ENCODE results near the gene CCNA1. TPM values are rescaled to one million over a fixed set of nuclear protein-coding genes. Genes with fewer than 3 reads are reported as not detected.
A peak's percentile ranks its signal among the peaks of the same experiment; 100 is the strongest.

The CCNA1 gene
- 6.6 TPM for total RNA-seq

DNA sequence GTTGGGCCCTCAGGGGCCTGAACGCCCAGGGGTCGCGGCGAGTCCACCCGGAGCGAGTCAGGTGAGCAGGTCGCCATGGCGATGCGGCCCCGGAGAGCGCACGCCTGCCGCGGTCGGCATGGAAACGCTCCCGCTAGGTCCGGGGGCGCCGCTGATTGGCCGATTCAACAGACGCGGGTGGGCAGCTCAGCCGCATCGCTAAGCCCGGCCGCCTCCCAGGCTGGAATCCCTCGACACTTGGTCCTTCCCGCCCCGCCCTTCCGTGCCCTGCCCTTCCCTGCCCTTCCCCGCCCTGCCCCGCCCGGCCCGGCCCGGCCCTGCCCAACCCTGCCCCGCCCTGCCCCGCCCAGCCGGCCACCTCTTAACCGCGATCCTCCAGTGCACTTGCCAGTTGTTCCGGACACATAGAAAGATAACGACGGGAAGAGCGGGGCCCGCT, at the start of gene CCNA1:
CCNA1 (plus strand) TSS at position 390 of the 439 bp plus-strand sequence. CDS start 562 bp downstream, outside the sequence.
- DNase-seq: peak; percentile 39

DNA sequence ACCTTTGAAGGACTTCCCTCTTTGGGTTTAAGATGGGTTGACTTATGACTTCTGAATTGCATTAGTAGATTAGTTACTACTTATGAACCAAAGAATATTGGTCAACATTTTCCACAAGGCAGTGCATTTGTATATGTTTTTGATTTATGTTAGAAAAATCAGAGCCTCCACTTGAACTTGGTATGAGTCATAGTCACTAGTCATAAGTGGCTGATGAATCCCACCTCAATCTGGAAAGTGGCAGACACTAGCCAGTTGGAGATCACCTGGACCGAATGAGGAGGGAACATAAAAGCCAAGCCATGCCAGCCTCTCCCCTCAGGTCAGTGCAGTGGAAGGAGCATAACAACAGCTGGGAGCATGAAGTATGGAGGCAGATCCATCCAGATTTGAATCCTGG, 46.8 kb upstream of the CCNA1 start:
- no peak for DNase-seq

DNA sequence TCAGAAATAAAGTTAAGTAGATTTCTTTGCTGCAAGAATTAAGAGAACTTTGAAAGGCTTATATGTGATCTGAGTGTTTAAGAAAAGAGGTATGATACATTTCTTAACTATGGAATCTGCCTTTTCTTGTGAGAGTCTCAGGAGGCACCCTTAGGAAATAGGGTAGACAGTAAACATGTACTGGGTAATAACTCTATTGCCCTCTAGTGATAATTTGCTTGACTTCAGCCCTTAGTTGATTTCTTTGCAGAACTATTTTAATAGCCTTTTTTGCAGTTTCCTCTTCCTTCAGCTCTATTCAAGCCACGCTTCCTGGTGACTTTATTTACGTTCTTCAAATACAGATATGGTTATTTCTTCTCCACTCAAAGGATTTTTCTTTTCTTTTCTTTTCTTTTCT, 37.0 kb upstream of the CCNA1 start:
- DNase-seq: no peak

DNA sequence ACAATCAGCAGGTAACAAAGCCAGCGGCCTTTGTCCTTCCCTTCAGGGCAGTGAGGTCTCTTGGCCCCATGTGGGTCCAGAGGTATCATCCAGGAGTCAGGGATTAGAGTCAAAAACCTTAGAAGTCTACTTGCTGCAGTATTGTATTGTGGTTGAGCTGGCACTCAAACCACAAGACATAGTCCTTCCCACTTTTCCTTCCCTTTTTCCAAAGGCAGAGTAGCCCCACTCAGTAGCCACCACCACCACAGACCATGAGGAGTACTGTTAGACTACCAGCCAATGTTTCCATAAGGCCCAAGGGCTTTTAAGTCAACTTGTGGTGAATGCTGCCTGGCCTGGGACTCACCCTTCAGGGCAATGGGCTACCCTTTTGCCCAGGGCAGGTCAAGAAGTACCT, 27.1 kb upstream of the CCNA1 start:
- DNase-seq: no peak

DNA sequence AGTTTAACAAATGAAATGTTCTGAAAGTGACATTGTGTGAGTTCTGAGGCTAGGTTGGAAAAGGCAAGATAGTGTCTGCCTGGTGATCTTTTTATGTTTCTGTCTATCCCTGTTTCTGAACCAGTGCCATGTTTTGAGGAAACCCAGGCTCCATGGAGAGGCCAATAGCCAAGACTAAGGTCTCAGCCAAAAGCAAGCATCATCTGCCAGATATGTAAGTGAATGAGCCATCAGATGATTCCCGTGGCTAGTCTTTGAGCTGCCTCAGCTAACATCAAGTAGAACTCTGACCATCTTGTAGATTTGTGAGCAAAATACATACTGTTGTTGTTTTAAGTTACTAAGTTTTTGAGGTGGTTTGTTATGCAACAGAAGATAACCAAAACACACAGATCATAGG, 19.6 kb upstream of the CCNA1 start:
- no peak for DNase-seq

DNA sequence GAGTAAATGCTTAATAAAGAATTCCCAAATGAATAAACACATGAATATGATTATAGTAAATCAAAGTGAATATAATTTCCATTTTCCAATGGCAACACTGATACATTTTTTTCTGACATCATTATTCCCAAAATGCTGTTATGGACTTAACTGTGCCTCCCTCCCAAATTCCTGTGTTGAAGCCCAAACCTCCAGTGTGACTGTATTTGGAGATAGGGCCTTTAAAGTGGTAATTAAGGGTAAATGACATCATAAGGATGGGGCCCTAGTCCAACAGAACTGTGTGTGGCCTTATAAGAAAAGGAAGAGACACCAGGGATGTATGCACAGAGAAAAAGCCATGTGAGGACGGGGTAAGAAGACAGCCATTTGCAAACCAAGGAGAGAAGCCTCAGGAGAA, 19.1 kb upstream of the CCNA1 start:
- no peak for DNase-seq

DNA sequence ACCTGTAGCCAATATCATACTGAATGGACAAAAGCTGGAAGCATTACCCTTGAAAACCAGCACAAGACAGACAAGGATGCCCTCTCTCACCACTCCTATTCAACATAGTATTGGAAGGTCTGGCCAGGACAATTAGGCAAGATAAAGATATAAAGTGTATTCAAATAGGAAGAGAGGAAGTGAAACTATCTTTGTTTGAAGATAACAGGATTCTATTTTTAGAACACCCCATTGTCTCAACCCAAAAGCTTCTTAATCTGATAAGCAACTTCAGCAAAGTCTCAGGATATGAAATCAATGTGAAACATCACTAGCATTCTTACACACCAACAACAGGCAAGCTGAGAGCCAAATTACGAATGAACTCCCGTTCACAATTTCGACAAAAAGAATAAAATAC, 17.8 kb upstream of the CCNA1 start:
- DNase-seq: no peak

DNA sequence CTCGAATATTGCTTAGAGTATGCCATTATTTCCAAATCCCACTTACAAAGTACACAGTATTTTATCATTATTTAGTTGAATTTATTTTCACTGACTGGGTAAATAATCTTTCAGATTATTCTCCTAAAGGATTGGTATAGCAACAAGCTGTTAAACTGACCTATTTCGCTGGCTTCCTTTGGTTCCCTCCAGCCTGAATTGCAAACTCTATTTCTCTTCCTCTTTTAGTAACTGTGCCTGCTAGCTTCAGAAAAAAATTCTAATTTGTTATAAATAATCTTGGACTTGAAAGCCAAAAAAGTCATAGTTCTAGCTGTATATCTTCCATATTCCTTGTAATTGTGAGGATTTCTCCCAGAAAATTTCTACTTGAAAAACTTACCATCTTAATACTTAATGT, 15.0 kb upstream of the CCNA1 start:
- no peak for DNase-seq

DNA sequence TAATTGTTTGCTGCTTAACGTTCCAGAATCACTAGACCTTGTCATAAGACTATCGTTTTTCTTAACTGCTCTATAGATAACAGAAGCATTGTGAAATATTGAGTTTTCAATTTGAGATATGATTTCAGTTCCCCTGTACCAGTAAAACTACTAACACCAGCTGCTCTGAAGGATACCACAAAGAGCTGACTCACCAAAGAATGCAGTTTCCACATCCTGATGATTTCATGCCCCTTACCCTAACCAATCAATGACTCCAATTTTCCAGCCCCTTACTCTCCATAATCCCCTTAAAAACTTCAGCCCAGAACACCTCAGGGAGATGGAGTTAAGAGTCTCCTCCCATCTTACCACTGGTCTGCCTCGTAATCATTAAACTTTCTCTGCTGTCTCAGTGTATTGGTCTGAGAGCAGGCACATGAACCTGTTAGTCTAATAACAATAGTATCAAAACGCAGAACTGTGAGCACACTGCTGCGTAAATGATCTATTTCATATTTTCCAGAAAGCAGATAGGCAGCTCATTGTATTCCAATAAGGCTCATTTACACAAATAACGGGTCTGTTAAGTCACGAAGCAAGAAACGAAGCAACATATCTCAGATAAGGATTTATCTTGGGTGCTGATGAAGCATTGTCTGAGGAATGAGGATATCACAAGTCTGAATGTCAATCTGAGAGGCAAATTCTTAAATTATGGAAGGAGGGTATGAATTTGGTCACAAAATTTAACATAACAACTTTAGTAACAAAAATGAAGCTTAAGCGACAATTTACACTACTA, 14.1 kb upstream of the CCNA1 start:
- no peak for DNase-seq

DNA sequence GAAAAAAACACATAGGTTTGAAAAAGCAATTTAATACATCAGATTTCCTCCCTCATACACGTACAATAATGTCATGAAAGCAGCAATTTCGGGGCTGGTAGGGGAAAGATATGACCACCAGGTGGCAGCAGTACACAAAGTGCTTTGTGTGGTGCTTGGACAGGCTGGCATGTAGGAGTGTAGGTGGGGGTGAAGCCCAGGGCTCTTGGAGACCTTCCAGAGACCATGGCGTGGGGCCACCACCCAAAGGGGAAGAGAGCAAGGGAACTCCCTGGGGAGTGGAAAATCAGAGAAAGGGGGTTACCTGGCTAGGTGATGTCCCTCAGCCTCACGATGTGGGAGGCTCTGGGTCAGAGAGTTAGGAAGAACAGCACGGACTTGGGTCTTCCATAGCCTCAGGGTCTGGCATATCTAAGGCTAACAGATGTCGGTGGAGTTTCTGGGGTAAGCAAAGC, 11.8 kb upstream of the CCNA1 start:
- peak; percentile 49 for DNase-seq

DNA sequence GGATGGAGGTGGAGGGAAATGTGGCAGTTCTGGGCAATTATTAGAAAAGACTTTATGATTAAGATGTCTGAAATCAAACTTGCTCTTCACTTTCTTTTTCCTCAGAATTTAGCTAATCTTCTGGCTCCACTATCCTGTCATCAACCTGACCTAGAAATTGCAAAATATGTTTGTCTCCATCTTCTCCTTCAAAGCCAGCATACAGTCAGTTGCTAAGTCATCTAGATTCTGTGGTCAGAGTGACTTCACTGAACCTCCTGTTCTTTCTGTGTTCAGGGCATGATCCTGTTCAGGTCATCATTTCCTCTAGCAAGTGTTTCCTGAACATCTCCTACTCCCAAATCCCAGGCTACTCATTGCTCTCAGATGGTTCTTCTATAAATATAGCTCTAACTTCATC, 10.8 kb upstream of the CCNA1 start:
- DNase-seq: no peak

DNA sequence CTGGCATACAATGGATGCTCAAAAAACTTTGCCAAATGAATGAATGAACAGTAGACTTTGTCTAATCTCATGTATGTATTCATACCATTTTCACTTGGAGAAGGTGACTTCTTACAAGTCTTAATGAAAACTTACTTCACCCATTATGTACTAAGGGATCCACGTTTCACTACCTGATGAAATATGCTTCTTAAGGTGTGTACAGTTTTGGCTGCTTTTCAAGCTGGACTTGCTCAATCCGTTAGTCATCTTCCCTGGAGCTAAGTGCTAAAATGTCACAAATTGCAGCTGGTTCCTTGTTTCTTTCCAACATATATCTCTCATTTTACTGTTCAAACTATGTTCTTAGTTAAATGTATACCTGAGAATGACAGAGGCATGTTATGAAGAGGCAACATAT, 4.2 kb upstream of the CCNA1 start:
- no peak for DNase-seq

DNA sequence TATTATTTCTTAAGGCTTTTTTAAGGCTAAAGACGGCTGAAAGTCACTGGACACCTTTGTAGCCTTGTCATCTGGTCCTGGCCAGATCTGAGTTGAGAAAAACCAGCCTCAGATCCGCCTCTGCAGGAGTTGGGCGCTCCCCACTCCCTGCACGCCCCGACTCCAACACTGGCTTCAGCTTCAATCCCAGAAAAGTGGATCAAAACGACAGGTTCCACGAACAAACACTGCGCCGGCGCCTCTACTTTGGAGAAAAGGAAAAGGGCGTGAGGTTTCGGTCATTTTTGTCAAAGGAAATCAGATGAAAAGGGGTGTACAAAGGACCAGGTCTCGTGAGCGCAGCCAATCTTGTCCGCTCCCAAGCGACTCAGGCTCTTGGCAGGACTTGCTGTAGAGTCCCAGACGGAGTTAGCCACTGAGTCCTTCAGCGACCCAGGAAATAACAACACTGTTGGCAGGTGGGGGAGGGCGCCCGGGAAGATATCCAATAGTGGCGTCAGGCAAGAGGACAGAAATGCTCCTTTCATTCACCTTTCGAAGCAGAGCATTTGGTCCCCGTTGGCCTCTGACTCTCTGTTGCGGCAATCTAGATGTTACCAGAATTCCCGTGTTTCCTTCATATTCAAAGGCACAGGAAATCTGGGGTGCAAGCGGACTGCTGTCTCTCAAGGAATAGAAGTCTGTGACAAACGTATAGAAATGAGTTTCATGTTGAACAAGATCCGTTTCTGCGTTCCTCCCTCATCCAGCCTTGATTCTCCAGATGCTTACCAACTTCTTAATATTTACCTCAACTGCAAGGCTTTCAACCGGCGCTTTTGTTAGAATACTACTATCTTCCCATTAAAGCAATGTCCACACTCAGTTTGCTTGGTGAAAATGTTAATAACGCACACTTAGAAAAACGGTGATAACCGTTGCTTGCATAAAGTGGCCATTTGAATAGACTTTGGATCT, 1.8 kb upstream of the CCNA1 start:
- peak; percentile 8 for DNase-seq

DNA sequence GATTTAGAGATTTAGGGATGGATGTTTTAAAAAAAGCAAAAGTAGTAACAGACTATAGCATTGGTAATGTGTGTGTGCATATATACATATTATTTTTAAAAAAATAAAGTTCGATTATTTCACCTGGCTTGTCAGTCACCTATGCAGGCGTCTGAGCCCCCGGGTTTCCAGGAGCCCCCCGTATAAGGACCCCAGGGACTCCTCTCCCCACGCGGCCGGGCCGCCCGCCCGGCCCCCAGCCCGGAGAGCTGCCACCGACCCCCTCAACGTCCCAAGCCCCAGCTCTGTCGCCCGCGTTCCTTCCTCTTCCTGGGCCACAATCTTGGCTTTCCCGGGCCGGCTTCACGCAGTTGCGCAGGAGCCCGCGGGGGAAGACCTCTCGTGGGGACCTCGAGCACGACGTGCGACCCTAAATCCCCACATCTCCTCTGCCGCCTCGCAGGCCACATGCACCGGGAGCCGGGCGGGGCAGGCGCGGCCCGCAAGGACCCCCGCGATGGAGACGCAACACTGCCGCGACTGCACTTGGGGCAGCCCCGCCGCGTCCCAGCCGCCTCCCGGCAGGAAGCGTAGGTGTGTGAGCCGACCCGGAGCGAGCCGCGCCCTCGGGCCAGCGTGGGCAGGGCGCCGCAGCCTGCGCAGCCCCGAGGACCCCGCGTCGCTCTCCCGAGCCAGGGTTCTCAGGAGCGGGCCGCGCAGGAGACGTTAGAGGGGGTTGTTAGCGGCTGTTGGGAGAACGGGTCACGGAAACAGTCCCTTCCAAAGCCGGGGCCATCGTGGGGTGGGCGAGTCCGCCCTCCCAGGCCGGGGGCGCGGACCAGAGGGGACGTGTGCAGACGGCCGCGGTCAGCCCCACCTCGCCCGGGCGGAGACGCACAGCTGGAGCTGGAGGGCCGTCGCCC, 840 bp upstream of the CCNA1 start:
- no peak for DNase-seq

DNA sequence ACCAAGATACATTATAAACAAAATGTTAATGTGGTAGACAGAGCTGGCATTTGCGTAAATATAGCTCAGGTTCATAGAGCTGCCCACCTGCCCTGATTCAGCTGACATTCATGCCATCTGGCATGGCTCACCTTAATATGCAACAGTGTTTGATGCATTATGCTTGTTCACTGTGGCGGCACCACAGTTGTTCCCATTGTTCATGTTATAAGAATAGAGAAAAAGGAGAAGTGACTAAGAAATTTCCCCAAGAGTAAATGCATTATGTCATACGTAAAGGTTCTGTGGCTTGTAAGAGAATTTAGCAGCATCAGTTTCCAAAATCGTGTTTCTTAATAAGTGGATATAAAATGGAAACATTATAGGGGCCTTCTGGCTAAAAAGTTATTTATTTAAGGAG, 4.5 kb downstream of the CCNA1 start:
- no peak for DNase-seq

DNA sequence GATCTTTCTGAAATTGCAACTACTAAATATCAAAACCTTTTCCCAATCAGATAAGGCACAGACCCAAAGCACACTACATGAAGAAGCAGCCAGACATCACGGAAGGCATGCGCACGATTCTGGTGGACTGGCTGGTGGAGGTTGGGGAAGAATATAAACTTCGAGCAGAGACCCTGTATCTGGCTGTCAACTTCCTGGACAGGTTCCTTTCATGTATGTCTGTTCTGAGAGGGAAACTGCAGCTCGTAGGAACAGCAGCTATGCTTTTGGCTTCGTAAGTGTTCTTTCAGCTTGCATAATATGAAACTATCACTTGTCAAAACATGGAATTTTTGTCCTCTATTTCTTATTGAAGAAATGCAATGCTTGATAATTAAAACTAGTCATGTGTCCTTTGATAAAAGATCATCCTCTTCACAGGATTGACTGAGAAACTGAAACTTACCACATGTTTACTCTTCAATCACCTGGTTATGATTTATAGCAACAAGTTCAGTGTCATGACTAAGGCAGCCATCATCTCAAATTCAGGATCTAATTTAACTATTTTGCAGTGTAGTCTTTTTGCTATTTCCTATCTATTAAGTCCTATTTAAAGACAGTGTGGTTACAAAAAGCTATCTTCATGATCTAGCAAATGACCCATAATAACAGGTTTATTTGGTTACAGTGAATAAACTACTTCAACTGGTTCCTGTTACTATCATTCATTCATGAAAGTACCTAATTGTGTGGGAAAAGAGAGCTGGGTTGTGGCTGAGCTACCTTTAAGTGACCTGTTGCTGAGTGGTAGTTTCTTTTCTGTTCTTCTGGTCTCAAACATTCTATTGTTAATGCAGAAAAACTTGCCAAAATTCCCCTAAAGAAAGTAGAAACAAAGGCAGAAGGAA, 6.5 kb downstream of the CCNA1 start:
- no peak for DNase-seq

DNA sequence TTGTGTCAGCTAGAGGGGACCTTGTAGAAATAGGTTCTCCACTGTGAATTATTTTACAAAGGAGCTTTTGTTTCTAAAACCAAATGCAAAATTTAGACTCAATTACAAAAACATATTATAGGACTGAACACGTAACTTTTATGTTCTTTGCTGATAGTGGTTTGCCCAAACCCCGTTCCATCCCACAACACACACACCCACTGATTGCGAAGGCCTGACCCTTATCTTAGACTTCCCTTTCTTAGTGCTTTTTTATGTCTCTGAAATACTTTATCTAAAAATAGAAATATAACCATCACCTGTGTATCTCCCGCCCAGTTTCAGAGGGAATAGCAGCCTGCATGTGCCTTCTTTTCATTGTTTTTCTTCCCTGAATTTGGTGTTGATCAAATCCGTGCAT, 13.0 kb downstream of the CCNA1 start:
- no peak for DNase-seq

DNA sequence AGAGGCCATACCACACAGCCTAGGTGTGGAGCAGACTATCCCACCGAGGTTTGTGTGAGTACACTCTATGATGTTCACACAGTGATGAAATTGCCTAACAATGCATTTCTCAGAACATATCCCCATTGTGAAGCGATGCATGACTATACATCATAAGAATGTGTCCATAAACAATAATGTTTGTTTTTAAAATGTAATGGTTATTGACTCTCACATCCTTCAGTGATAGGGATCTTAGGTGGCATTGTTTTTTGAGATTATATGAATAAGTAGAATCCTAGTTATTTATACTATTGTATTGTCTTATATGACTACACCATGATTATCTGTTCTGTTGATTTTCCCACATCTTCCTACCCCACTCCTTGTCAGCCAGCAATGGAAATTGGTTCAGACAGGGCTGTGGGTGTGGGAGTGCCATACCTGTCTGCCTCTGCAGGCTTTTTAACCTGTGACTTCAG, 13.6 kb downstream of the CCNA1 start:
- DNase-seq: no peak

DNA sequence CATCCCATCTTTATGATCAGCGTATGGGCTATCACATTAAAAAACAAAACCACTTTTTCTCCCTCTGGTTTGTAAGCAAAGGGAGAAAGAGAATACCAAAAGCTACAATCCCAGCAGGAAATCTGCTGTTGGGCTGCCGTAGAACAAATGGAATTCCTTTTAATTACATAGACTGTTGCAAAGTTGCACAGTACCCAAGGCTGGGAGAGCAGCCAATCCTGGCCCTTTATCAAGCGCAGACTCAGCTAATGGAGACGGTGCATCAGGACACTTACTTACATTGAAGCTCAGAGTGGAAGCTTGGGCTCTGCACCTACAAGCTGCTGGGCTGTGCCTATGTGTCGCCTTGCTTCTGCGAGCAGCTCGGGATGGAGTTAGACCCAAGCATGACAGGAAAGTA, 15.2 kb downstream of the CCNA1 start:
- no peak for DNase-seq

DNA sequence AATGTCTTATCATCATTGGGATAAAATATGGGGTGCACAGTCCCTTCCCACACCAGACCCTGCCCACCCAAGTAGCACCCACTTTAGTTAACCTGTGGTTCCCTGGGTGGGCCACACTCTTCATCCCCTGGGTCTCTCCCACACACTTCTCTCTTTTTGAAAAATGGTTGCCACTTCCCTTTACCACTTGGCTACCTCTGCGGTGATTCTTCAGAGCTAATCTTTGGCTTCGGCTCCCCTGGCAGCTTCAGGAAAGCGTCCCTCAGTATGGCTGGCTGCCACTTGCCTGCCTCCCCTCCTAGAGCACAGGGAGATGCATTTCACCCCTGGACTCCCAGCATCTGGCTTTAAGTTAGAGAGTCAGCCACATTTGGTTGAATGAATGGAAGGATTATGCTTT, 18.2 kb downstream of the CCNA1 start:
- DNase-seq: no peak

DNA sequence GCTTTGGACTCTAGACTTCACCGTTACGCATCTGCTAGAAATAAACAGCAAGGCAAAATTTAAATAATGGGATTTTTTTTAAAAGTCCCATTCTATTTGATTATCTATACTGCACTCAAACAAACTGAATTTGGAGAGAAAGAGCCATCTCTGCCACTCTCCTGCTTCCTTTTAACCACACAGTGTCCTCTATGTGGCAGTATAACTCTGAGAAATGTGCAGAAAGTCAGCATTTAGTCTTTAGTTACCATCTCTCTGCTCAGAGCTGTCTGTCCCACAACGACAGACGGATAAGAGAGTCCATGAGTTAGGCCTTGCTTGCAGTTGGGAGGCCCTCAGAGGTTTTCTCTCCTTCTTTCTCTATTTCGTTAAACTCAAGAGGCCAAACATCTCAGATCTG, 21.2 kb downstream of the CCNA1 start:
- DNase-seq: no peak

Measured in occipital lobe (tissue), 2 donors.